Mesothelial cell of epicardium (in vitro differentiated cells): ENCODE measurements around the gene GHR. TPM values are rescaled to one million over a fixed set of nuclear protein-coding genes. Genes with fewer than 3 reads are reported as not detected.

Experiments used
- DNase-seq, 2 experiments: peaks; one replicate each; pipeline ENCODE4 v3.0.0; 2021; ENCODE audit warnings: low spot score in 2 of 2; ENCODE audit not compliant: unreplicated experiment in 2 of 2
- H3K27ac Mint-ChIP-seq: 2 replicates; pipeline ENCODE4 v1.8.0; 2021; ENCODE audit warnings: mixed read lengths
- H3K27me3 Mint-ChIP-seq: 2 replicates; pipeline ENCODE4 v1.8.0; 2021; ENCODE audit warnings: low read depth, mixed read lengths
- H3K36me3 Mint-ChIP-seq: 2 replicates; pipeline ENCODE4 v1.8.0; 2021; ENCODE audit warnings: mixed read lengths
- H3K4me1 Mint-ChIP-seq: 2 replicates; pipeline ENCODE4 v1.8.0; 2021; ENCODE audit warnings: mixed read lengths
- H3K4me3 Mint-ChIP-seq: 2 replicates; pipeline ENCODE4 v1.8.0; 2021; ENCODE audit warnings: mild to moderate bottlenecking, moderate library complexity, mixed read lengths
- H3K9me3 Mint-ChIP-seq: 2 replicates; pipeline ENCODE4 v1.8.0; 2021; ENCODE audit warnings: mixed read lengths
- CTCF ChIP-seq: fragments of 200-600 bp; sonication (generic); IDR thresholded peaks from one replicate; pipeline ENCODE4 v1.5.0; 2021; ENCODE audit warnings: antibody characterized with exemption; ENCODE audit not compliant: unreplicated experiment
- total RNA-seq: library from RNA; stranded (reverse); gene quantifications from 3 replicates; pipeline ENCODE4 v1.2.1, GENCODE V29; 2021

The GHR gene
- total RNA-seq, 1 donor from 2014 or later: 7.9 TPM

- no peak for DNase-seq
- Mint-ChIP-seq H3K36me3 (no peaks in the 10 kb centered on the region), H3K9me3 (no peaks in the 10 kb centered on the region), H3K4me3 (no peak overlapping the region), H3K27me3 (no peaks in the 10 kb centered on the region), H3K4me1 (no peaks in the 10 kb centered on the region), H3K27ac (no peak overlapping the region)
- no peak for TF ChIP-seq CTCF
Measured at GRCh38 chr5:42555797-42556196, 132.6 kb downstream of the GHR start.

GRCh38 chr5:42557689-42558088, 134.4 kb downstream of the GHR start:
- no peak overlapping the region for H3K4me3 Mint-ChIP-seq
- TF ChIP-seq CTCF: no peak
- no peaks in the 10 kb centered on the region for H3K27me3 Mint-ChIP-seq
- H3K36me3 Mint-ChIP-seq: no peaks in the 10 kb centered on the region
- H3K4me1 Mint-ChIP-seq: no peaks in the 10 kb centered on the region
- no peak overlapping the region for H3K27ac Mint-ChIP-seq
- no peaks in the 10 kb centered on the region for H3K9me3 Mint-ChIP-seq
- DNase-seq: no peak

- H3K4me3 Mint-ChIP-seq: no peak overlapping the region
- no peaks in the 10 kb centered on the region for H3K27me3 Mint-ChIP-seq
- no peak overlapping the region for H3K27ac Mint-ChIP-seq
- H3K36me3 Mint-ChIP-seq: no peaks in the 10 kb centered on the region
- no peak for DNase-seq
- no peaks in the 10 kb centered on the region for H3K9me3 Mint-ChIP-seq
- no peak for TF ChIP-seq CTCF
- peaks cover 18% of the 10 kb centered on the region for H3K4me1 Mint-ChIP-seq
Measured at GRCh38 chr5:42561656-42562055, 138.4 kb downstream of the GHR start.

- no peaks in the 10 kb centered on the region for H3K27me3 Mint-ChIP-seq
- no peak for DNase-seq
- H3K36me3 Mint-ChIP-seq: no peaks in the 10 kb centered on the region
- H3K9me3 Mint-ChIP-seq: no peaks in the 10 kb centered on the region
- peaks cover 32% of the 10 kb centered on the region for H3K4me1 Mint-ChIP-seq
- H3K4me3 Mint-ChIP-seq: no peak overlapping the region
- H3K27ac Mint-ChIP-seq: peak overlapping the region; percentile 86
- TF ChIP-seq CTCF: no peak
Measured at GRCh38 chr5:42564689-42565356, 141.6 kb downstream of the GHR start.

- no peak for TF ChIP-seq CTCF
- peaks cover 32% of the 10 kb centered on the region for H3K4me1 Mint-ChIP-seq
- H3K36me3 Mint-ChIP-seq: no peaks in the 10 kb centered on the region
- no peak for DNase-seq
- no peaks in the 10 kb centered on the region for H3K9me3 Mint-ChIP-seq
- H3K27ac Mint-ChIP-seq: peak overlapping the region; percentile 20
- H3K4me3 Mint-ChIP-seq: peak overlapping the region; percentile 7
- no peaks in the 10 kb centered on the region for H3K27me3 Mint-ChIP-seq
Measured at GRCh38 chr5:42566652-42567295, 143.5 kb downstream of the GHR start.
